HPDE6-E6E7 (cell line): ENCODE results near the gene IFT27.
"Not testable (repeated sequence)": the region's sequence is repeated elsewhere in the genome, so short reads cannot be mapped to it uniquely, and the experiment has no call there.

ENCODE experiments used
- DNase-seq: peaks from one replicate; pipeline ENCODE4 v3.0.0; 2011; ENCODE audit warnings: missing footprints; ENCODE audit errors: extremely low spot score

The IFT27 gene

GRCh38 chr22:36765131-36765942, 10.6 kb downstream of the IFT27 start:
- no peak for DNase-seq

GRCh38 chr22:36764641-36765040, 11.3 kb downstream of the IFT27 start:
- no peak for DNase-seq

- no peak for DNase-seq
Measured at GRCh38 chr22:36764060-36764459, 11.9 kb downstream of the IFT27 start.

GRCh38 chr22:36763576-36763975, 12.3 kb downstream of the IFT27 start:
- peak; percentile 74 for DNase-seq

GRCh38 chr22:36762687-36763260, 13.1 kb downstream of the IFT27 start:
- no peak for DNase-seq

- no peak for DNase-seq
Measured at GRCh38 chr22:36761553-36762240, 14.2 kb downstream of the IFT27 start.

- no peak for DNase-seq
Measured at GRCh38 chr22:36760786-36761185, 15.1 kb downstream of the IFT27 start.

- DNase-seq = no peak
Measured at GRCh38 chr22:36759481-36760159, 16.3 kb downstream of the IFT27 start.

GRCh38 chr22:36758792-36759271, 17.1 kb downstream of the IFT27 start:
- DNase-seq = no peak

- DNase-seq = no peak
Measured at GRCh38 chr22:36757668-36758211, 18.2 kb downstream of the IFT27 start.

- DNase-seq = no peak
Measured at GRCh38 chr22:36756746-36757655, 18.9 kb downstream of the IFT27 start.

GRCh38 chr22:36756031-36756430, 19.9 kb downstream of the IFT27 start:
- DNase-seq = no peak

GRCh38 chr22:36755316-36755715, 20.6 kb downstream of the IFT27 start:
- no peak for DNase-seq

GRCh38 chr22:36754881-36755280, 21.0 kb downstream of the IFT27 start:
- DNase-seq = not testable (repeated sequence)

GRCh38 chr22:36753916-36754315, 22.0 kb downstream of the IFT27 start:
- no peak for DNase-seq

- no peak for DNase-seq
Measured at GRCh38 chr22:36753120-36753802, 22.7 kb downstream of the IFT27 start.

- DNase-seq = no peak
Measured at GRCh38 chr22:36746375-36746970, 29.4 kb downstream of the IFT27 start.

GRCh38 chr22:36745301-36745995, 30.5 kb downstream of the IFT27 start:
- DNase-seq = no peak

GRCh38 chr22:36744791-36745190, 31.1 kb downstream of the IFT27 start:
- DNase-seq = no peak
